Natural killer cell treated with Interleukin-12 subunit alpha and Interleukin-12 subunit beta and Interleukin-15 and Interleukin-18, amount 100 ng/mL, for 72 hours (primary cell): ENCODE measurements around the gene DOK3. TPM values are rescaled to one million over a fixed set of nuclear protein-coding genes. Genes with fewer than 3 reads are reported as not detected.

Experiments
- ATAC-seq, 2 donors: fragments of 150-1000 bp; cut with Tn5 transposase in 1 of 2; sonication (Bioruptor Pico), chemical (Tn5 transposase) in 1 of 2; 2 replicates each; pipeline ENCODE4 v1.10.0; 2021
- DNase-seq: peaks from one replicate; pipeline ENCODE4 v3.0.0; 2022; ENCODE audit warnings: low spot score
- H3K27ac Mint-ChIP-seq, 2 donors: 1 replicate in 1 of 2; 2 replicates in 1 of 2; pipeline ENCODE4 v1.8.0; 2022; ENCODE audit warnings: mixed read lengths in 2 of 2, mild to moderate bottlenecking in 1 of 2, moderate library complexity in 1 of 2
- H3K27me3 Mint-ChIP-seq, 2 donors: 1 replicate in 1 of 2; 2 replicates in 1 of 2; pipeline ENCODE4 v1.8.0; 2022; ENCODE audit warnings: mixed read lengths in 2 of 2
- H3K36me3 Mint-ChIP-seq: one replicate; pipeline ENCODE4 v1.8.0; 2022; ENCODE audit warnings: mixed read lengths
- H3K4me1 Mint-ChIP-seq, 2 donors: 1 replicate in 1 of 2; 2 replicates in 1 of 2; pipeline ENCODE4 v1.8.0; 2022; ENCODE audit warnings: low read depth in 2 of 2, mixed read lengths in 2 of 2, mild to moderate bottlenecking in 1 of 2
- H3K4me3 Mint-ChIP-seq: one replicate; pipeline ENCODE4 v1.8.0; 2022; ENCODE audit warnings: mixed read lengths
- H3K9me3 Mint-ChIP-seq: 2 replicates; pipeline ENCODE4 v1.8.0; 2022; ENCODE audit warnings: mixed read lengths
- total RNA-seq, 2 donors: library from RNA; stranded (reverse); gene quantifications; one replicate each; pipeline ENCODE4 v1.2.3, GENCODE V29; 2022

The DOK3 gene
- total RNA-seq, 2 donors from 2014 or later: 10.0 to 18.0 TPM

DNA sequence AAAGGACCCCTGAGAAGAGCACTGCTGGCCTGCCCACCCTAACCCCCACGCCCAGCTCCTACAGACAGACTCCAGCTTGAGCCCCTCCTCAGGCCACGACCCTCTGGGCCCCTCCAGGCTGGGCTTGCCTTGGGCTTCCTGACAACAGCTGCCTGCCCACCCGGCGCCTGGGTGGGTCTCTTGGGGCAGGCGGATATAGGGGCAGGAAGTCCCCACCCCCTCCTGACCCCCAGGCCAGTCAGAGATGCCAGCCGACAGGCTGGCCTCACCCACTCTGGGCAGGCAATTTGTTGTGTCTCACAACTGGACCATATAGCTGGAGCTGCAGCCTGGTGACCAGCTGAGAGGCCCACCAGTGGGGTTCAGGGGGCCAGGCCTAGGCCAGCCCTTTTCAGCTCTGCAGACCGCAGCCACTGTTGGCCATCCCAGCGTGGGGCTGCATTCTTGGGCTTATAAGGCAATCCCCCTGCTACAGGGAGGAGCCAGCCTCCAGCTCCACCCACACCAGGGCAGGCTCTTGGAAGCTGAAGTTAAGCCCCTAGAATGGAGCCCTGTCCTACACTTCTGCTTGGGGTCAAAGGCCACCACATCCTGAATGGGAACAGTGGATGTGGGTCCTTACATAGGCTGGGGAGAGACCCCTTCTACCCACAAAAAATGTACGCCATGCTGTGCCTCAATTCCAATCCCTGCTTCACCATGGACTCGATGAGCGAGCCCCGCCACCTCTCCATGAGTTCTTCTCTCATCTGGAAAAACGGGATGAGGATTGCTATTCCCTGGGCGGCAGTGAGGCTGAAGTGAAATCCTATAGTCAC is 14.2 kb downstream of the DOK3 start:
- Mint-ChIP-seq H3K4me3 (peak overlapping the region; percentile 62), H3K4me1 (peaks cover 21 to 26% of the 10 kb centered on the region in 2 donors), H3K36me3 (no peaks in the 10 kb centered on the region), H3K27ac (no peak overlapping the region), H3K9me3 (no peaks in the 10 kb centered on the region), H3K27me3 (peaks cover 8 to 10% of the 10 kb centered on the region in 2 donors)
- ATAC-seq (no peak), DNase-seq (no peak)

DNA sequence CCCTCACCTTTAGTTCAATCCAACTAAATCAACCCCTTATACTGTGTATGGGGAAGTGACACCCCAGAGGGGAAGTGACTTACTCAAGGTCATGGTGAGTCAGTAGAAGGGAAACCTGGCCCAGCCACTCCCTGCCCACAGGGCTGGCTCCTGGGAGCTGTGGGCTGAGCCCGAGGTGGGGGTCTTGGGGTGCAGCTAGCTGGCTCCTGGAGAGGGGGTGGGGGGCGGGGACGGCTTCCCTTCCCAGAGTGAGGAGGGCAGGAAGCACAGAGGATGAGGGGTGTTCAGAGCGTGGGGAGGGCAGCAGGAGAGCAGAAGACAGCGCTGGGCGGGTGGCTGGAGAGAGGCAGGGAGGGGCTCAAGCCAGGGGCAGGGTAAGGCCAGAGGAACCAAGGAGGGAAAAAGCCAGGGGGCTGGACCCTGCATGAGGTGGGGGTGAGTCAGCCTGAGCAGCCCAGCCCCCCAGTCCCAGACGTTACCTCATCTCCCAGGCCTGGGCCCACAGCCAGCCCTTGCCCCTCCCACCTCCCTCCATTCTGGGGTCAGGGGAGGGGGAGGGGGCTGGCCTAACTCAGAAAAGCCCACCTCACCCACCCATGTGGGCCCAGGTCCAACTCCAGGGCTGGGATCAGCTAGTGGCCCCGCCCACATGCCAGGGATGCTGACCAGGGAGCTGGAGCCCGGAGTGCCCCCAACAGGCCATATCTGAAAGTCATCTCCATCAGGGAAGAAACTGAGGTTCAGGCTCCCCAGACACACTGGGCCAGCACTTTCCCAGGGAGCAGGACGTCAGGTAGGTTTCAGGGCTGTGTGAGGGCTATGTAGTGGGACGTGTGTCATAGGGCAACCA is 15.1 kb downstream of the DOK3 start:
- DNase-seq (no peak), ATAC-seq (peak in 1 of 2 donors; percentile 52)
- Mint-ChIP-seq H3K27me3 (peaks cover 8% of the 10 kb centered on the region in 2 donors), H3K4me1 (peaks cover 21 to 26% of the 10 kb centered on the region in 2 donors), H3K9me3 (no peaks in the 10 kb centered on the region), H3K4me3 (peak overlapping the region; percentile 47), H3K27ac (peak overlapping the region; percentile 55 to 85), H3K36me3 (no peaks in the 10 kb centered on the region)

- Mint-ChIP-seq H3K36me3 (no peaks in the 10 kb centered on the region), H3K27me3 (peaks cover 6 to 7% of the 10 kb centered on the region in 2 donors), H3K9me3 (no peaks in the 10 kb centered on the region), H3K4me1 (peaks cover 20 to 25% of the 10 kb centered on the region in 2 donors), H3K4me3 (peak overlapping the region; percentile 47), H3K27ac (peak overlapping the region; percentile 55 to 85)
- no peak for DNase-seq
- no peak for ATAC-seq
Measured at GRCh38 chr5:177493795-177494345, 15.8 kb downstream of the DOK3 start.

DNA sequence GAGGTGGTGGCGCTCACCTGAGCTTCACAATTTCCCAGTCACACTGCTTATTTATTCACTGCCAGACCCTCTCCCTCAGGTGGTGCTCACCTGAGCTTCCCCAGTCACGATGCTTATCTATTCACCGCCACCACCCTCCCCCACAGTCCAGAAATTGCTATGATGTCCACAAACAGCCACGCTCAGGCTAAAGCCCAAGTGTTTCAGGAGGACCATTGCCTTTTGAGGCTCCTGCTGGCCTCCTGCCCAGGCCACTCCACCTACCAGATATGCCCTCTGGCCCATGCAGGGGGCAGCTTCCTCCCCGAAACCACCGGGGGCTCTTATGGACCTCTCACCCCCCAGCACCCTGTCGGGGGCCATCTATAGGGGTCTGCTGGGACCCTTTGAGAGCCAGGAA is 16.8 kb downstream of the DOK3 start:
- no peaks in the 10 kb centered on the region for H3K36me3 Mint-ChIP-seq
- H3K4me1 Mint-ChIP-seq: peaks cover 10 to 16% of the 10 kb centered on the region in 2 donors

GRCh38 chr5:177491983-177492746 is 17.5 kb downstream of the DOK3 start:
- H3K36me3 Mint-ChIP-seq: no peaks in the 10 kb centered on the region
- H3K9me3 Mint-ChIP-seq: no peaks in the 10 kb centered on the region
- H3K4me3 Mint-ChIP-seq: no peak overlapping the region
- H3K4me1 Mint-ChIP-seq: peaks cover 7 to 13% of the 10 kb centered on the region in 2 donors
- no peaks in the 10 kb centered on the region for H3K27me3 Mint-ChIP-seq
- H3K27ac Mint-ChIP-seq: no peak overlapping the region
- DNase-seq (no peak), ATAC-seq (no peak)

More for the DNA sequence above, 16.8 kb downstream of the DOK3 start:
- Mint-ChIP-seq H3K27ac (peak overlapping the region in 1 of 2 donors; percentile 50), H3K9me3 (no peaks in the 10 kb centered on the region), H3K27me3 (no peaks in the 10 kb centered on the region), H3K4me3 (no peak overlapping the region)
- no peak for DNase-seq
- ATAC-seq: no peak

GRCh38 chr5:177491429-177491945 is 18.1 kb downstream of the DOK3 start:
- DNase-seq (no peak), ATAC-seq (peak in 1 of 2 donors; percentile 45)
- Mint-ChIP-seq H3K9me3 (no peaks in the 10 kb centered on the region), H3K27me3 (no peaks in the 10 kb centered on the region), H3K36me3 (no peaks in the 10 kb centered on the region), H3K4me1 (peaks cover 7 to 13% of the 10 kb centered on the region in 2 donors), H3K4me3 (no peak overlapping the region), H3K27ac (no peak overlapping the region)

- Mint-ChIP-seq H3K36me3 (no peaks in the 10 kb centered on the region), H3K4me1 (peaks cover 7 to 13% of the 10 kb centered on the region in 2 donors), H3K4me3 (no peak overlapping the region), H3K9me3 (no peaks in the 10 kb centered on the region), H3K27me3 (no peaks in the 10 kb centered on the region), H3K27ac (no peak overlapping the region)
- ATAC-seq (no peak), DNase-seq (no peak)
Measured at GRCh38 chr5:177490992-177491391, 18.6 kb downstream of the DOK3 start.

- Mint-ChIP-seq H3K36me3 (no peaks in the 10 kb centered on the region), H3K27me3 (no peaks in the 10 kb centered on the region), H3K4me3 (no peak overlapping the region), H3K27ac (no peak overlapping the region), H3K4me1 (peaks cover 7 to 13% of the 10 kb centered on the region in 2 donors), H3K9me3 (no peaks in the 10 kb centered on the region)
- no peak for DNase-seq
- no peak for ATAC-seq
Measured at GRCh38 chr5:177490311-177490991, 19.2 kb downstream of the DOK3 start.

- H3K27ac Mint-ChIP-seq: no peak overlapping the region
- H3K27me3 Mint-ChIP-seq: no peaks in the 10 kb centered on the region
- DNase-seq: no peak
- peak in 1 of 2 donors; percentile 4 for ATAC-seq
- no peaks in the 10 kb centered on the region for H3K36me3 Mint-ChIP-seq
- no peaks in the 10 kb centered on the region for H3K9me3 Mint-ChIP-seq
- H3K4me3 Mint-ChIP-seq: no peak overlapping the region
- peaks cover 7 to 11% of the 10 kb centered on the region in 2 donors for H3K4me1 Mint-ChIP-seq
Measured at GRCh38 chr5:177489119-177489716, 20.4 kb downstream of the DOK3 start.

DNA sequence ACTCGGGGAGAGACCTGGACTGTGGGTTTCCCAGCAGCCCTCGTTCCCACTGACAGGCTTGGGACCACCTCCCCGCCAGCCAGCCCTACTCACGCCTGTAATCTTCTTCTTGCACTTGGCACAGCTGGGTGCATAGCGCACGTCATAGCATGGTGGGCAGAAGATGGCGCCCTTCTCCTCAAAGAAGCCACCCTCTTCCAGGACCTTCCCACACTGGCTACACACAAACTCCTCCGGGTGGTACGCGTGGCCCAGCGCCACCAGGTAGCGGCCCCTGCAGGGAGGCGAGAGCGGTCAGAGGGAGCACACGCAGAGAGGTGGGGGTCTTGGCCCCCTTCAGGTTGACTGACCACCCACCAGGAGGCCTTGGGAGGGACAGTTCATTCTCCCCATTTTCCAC is 21.7 kb downstream of the DOK3 start:
- Mint-ChIP-seq H3K9me3 (no peaks in the 10 kb centered on the region), H3K4me3 (no peak overlapping the region), H3K27ac (no peak overlapping the region), H3K36me3 (no peaks in the 10 kb centered on the region), H3K27me3 (no peaks in the 10 kb centered on the region), H3K4me1 (peaks cover 3 to 4% of the 10 kb centered on the region in 2 donors)
- DNase-seq (no peak), ATAC-seq (no peak)

- DNase-seq: no peak
- H3K27ac Mint-ChIP-seq: no peak overlapping the region
- H3K36me3 Mint-ChIP-seq: no peaks in the 10 kb centered on the region
- no peaks in the 10 kb centered on the region for H3K9me3 Mint-ChIP-seq
- H3K4me3 Mint-ChIP-seq: no peak overlapping the region
- no peaks in the 10 kb centered on the region for H3K4me1 Mint-ChIP-seq
- H3K27me3 Mint-ChIP-seq: no peaks in the 10 kb centered on the region
- no peak for ATAC-seq
Measured at GRCh38 chr5:177487144-177487543, 22.5 kb downstream of the DOK3 start.

DNA sequence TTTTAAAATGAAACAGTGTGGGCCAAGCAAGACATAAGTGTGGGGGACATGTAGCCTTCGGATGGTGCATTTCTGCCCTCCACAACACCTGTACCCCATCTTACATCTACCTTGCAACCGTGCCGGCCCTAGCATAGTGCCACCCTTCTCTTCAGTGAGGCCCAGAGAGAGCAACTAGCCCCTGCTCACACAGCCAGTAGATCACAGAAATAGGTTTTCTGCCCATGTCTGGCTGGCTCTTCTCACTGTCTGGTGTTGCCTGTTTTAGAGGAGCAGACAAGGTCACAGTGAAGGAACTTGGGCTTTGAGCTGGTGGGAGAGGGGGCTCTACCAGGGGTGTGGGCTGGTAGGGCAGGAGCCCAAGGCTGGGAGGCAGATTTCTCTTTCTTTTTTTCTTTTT is 23.4 kb downstream of the DOK3 start:
- Mint-ChIP-seq H3K36me3 (no peaks in the 10 kb centered on the region), H3K9me3 (no peaks in the 10 kb centered on the region), H3K27me3 (no peaks in the 10 kb centered on the region), H3K4me1 (no peaks in the 10 kb centered on the region), H3K4me3 (no peak overlapping the region), H3K27ac (no peak overlapping the region)
- no peak for DNase-seq
- ATAC-seq: no peak
